HCT116 (cell line): ENCODE data around the gene SRP68. TPM values are rescaled to one million over a fixed set of nuclear protein-coding genes. Genes with fewer than 3 reads are reported as not detected.

Experiments
- ATAC-seq: fragments of 200-7000 bp; cut with Tn5 transposase; 2 replicates; pipeline ENCODE4 v1.9.1; 2020; ENCODE audit warnings: mild to moderate bottlenecking, moderate library complexity
- BruUV-seq: library from RNA; stranded (reverse); fragments of 400-500 nt; replicated peaks from 2 replicates; lab custom pipeline; 2021; lab: Mats Ljungman, UMichigan
- CTCF ChIA-PET: fragments of 300-600 bp; sonication (Branson Sonifier 250); formaldehyde crosslinking; loops from one replicate; lab custom pipeline; 2021; ENCODE audit warnings: antibody characterized with exemption; lab: Charles Lee
- POLR2A ChIA-PET: fragments of 300-600, 350-600 bp; sonication (Branson Sonifier 250); formaldehyde crosslinking; loops from one replicate; lab custom pipeline; 2021; ENCODE audit warnings: antibody characterized with exemption; lab: Charles Lee
- RAD21 ChIA-PET, 2 experiments: fragments of 300-600 bp; sonication (Branson Sonifier 250); formaldehyde crosslinking; loops; one replicate each; lab custom pipeline; 2023; ENCODE audit warnings: low total read pairs in 2 of 2; ENCODE audit not compliant: uncharacterized antibody in 2 of 2, unreplicated experiment in 2 of 2, low non-redundant PET in 1 of 2; lab: Charles Lee
- DNase-seq: peaks from one replicate; pipeline ENCODE4 v3.0.0-alpha.2; 2010; ENCODE audit warnings: low read depth, low spot score
- H2AFZ ChIP-seq: fragments of 200-600 bp; shearing (Covaris generic), sonication (generic); 2 replicates; pipeline ENCODE4 v1.6.1; 2017; ENCODE audit warnings: low read depth, mixed run types, mixed read lengths, antibody characterized with exemption, low read length; ENCODE audit not compliant: poor library complexity, severe bottlenecking
- H3K27ac ChIP-seq: 2 replicates; pipeline ENCODE4 v1.5.1; 2012; ENCODE audit warnings: low read depth, low read length
- H3K27me3 ChIP-seq: fragments of 200-600 bp; sonication (generic); 2 replicates; pipeline ENCODE4 v1.6.1; 2016; ENCODE audit warnings: mixed run types, low read length, mixed read lengths; ENCODE audit not compliant: insufficient read depth
- H3K36me3 ChIP-seq, 2 experiments: fragments of 200-500 bp in 1 of 2; fragments of 200-600 bp in 1 of 2; sonication (Bioruptor generic) in 1 of 2; sonication (generic) in 1 of 2; 2 replicates each; pipeline versions ENCODE4 v1.5.1 to v1.6.1; 2014 to 2016; ENCODE audit warnings: low read length in 2 of 2, inconsistent platforms in 1 of 2, mixed read lengths in 1 of 2, mixed run types in 1 of 2; ENCODE audit not compliant: insufficient read depth in 2 of 2, control insufficient read depth in 1 of 2
- H3K4me1 ChIP-seq, 2 experiments: fragments of 200-600 bp in 1 of 2; sonication (generic) in 1 of 2; 2 replicates each; pipeline versions ENCODE4 v1.5.1 to v1.6.1; 2012 to 2017; ENCODE audit warnings: low read length in 2 of 2, inconsistent platforms in 1 of 2, mild to moderate bottlenecking in 1 of 2, mixed read lengths in 1 of 2, mixed run types in 1 of 2, moderate library complexity in 1 of 2; ENCODE audit not compliant: insufficient read depth in 2 of 2, control insufficient read depth in 1 of 2
- H3K4me2 ChIP-seq: fragments of 200-600 bp; sonication (generic); 2 replicates; pipeline ENCODE4 v1.6.1; 2017; ENCODE audit warnings: mixed run types, low read length, mixed read lengths
- H3K4me3 ChIP-seq, 2 experiments: fragments of 200-600 bp in 1 of 2; sonication (generic) in 1 of 2; replicated peaks in 1 of 2; 2 replicates each; pipeline ENCODE4 v1.5.1; 2011 to 2016; ENCODE audit warnings: low read length in 2 of 2, control low read depth in 1 of 2, low read depth in 1 of 2, mild to moderate bottlenecking in 1 of 2, mixed read lengths in 1 of 2, mixed run types in 1 of 2
- H3K79me2 ChIP-seq: fragments of 200-600 bp; sonication (generic); 2 replicates; pipeline ENCODE4 v1.6.1; 2017; ENCODE audit warnings: mild to moderate bottlenecking, mixed run types, low read length, moderate library complexity, mixed read lengths; ENCODE audit not compliant: insufficient read depth
- H3K9ac ChIP-seq: fragments of 200-600 bp; sonication (generic); 2 replicates; pipeline ENCODE4 v1.6.1; 2016; ENCODE audit warnings: low read length, mixed read lengths
- H3K9me2 ChIP-seq: fragments of 200-600 bp; sonication (generic), shearing (Covaris generic); 2 replicates; pipeline ENCODE4 v1.6.1; 2017; ENCODE audit warnings: mixed run types, mild to moderate bottlenecking, moderate library complexity; ENCODE audit not compliant: insufficient read depth
- H3K9me3 ChIP-seq, 2 experiments: fragments of 200-500 bp in 1 of 2; fragments of 200-600 bp in 1 of 2; sonication (Bioruptor generic) in 1 of 2; sonication (generic) in 1 of 2; 2 replicates each; pipeline ENCODE4 v1.6.1; 2014 to 2017; ENCODE audit warnings: low read length in 2 of 2, mixed read lengths in 2 of 2, inconsistent platforms in 1 of 2, low read depth in 1 of 2, mild to moderate bottlenecking in 1 of 2, mixed run types in 1 of 2, moderate library complexity in 1 of 2; ENCODE audit not compliant: control insufficient read depth in 1 of 2, insufficient read depth in 1 of 2
- H4K20me1 ChIP-seq: fragments of 200-600 bp; sonication (generic), shearing (Covaris generic); 2 replicates; pipeline ENCODE4 v1.6.1; 2017; ENCODE audit warnings: mixed run types, mild to moderate bottlenecking, moderate library complexity; ENCODE audit not compliant: insufficient read depth
- CBX3 ChIP-seq: IDR thresholded peaks from 2 replicates; pipeline ENCODE4 v1.6.1; 2012; ENCODE audit warnings: low read depth
- CEBPB ChIP-seq: IDR thresholded peaks from 2 replicates; pipeline ENCODE4 v1.6.1; 2012; ENCODE audit warnings: low read depth
- EGR1 ChIP-seq: IDR thresholded peaks from 2 replicates; pipeline ENCODE4 v1.6.1; 2012; ENCODE audit warnings: low read depth
- EZH2 ChIP-seq: fragments of 200-600 bp; sonication (generic); IDR thresholded peaks from 2 replicates; pipeline ENCODE4 v1.6.1; 2017; ENCODE audit warnings: antibody characterized with exemption, mixed run types
- EZH2phosphoT487 ChIP-seq: fragments of 200-600 bp; IDR thresholded peaks from 2 replicates; pipeline ENCODE4 v1.6.1; 2018; ENCODE audit warnings: antibody characterized with exemption, borderline replicate concordance
- JUND ChIP-seq: IDR thresholded peaks from 2 replicates; pipeline ENCODE4 v1.6.1; 2012
- POLR2AphosphoS5 ChIP-seq: IDR thresholded peaks from 2 replicates; pipeline ENCODE4 v1.6.1; 2011; ENCODE audit warnings: mild to moderate bottlenecking, low read depth, low read length, moderate library complexity
- RAD21 ChIP-seq: IDR thresholded peaks from 2 replicates; pipeline ENCODE4 v1.6.1; 2012; ENCODE audit warnings: low read depth, mild to moderate bottlenecking
- TCF7L2 ChIP-seq: IDR thresholded peaks from 2 replicates; pipeline ENCODE4 v1.7.0; 2011; ENCODE audit warnings: borderline replicate concordance, inconsistent platforms; ENCODE audit not compliant: insufficient read depth, insufficient read length; ENCODE audit errors: extremely low read depth
- YY1 ChIP-seq: IDR thresholded peaks from 2 replicates; pipeline ENCODE4 v1.6.1; 2011; ENCODE audit warnings: low read length, low read depth, moderate library complexity, mild to moderate bottlenecking; ENCODE audit not compliant: insufficient replicate concordance; ENCODE audit errors: extremely low read depth
- ZBTB33 ChIP-seq: IDR thresholded peaks from 2 replicates; pipeline ENCODE4 v1.6.1; 2011; ENCODE audit warnings: mild to moderate bottlenecking, low read length, moderate library complexity; ENCODE audit not compliant: insufficient replicate concordance; ENCODE audit errors: extremely low read depth
- intact Hi-C: fragments of 100-400 bp; cut with micrococcal nuclease; formaldehyde crosslinking; loops from 2 replicates; pipeline ENCODE4 v1.10.0; 2022
- total RNA-seq: library from RNA; stranded (reverse); gene quantifications from one replicate; pipeline ENCODE4 v1.2.1, GENCODE V29; 2021; ENCODE audit not compliant: unreplicated experiment
- TF ChIP-seq, protein P1 (sequence below), 3 experiments: fragments of 200-600 bp in 1 of 3; sonication (generic) in 1 of 3; IDR thresholded peaks in 2 of 3; conservative IDR thresholded peaks in 1 of 3; 2 replicates each; pipeline ENCODE4 v1.5.1; 2012 to 2017; ENCODE audit warnings: low read depth in 2 of 3, low read length in 2 of 3, antibody characterized with exemption in 1 of 3, borderline replicate concordance in 1 of 3, control low read depth in 1 of 3, mild to moderate bottlenecking in 1 of 3, mixed read lengths in 1 of 3, mixed run types in 1 of 3, moderate library complexity in 1 of 3; ENCODE audit not compliant: insufficient read depth in 1 of 3

The SRP68 gene
- total RNA-seq, 1 experiment from 2014 or later, result 152 TPM

- POLR2A ChIA-PET, result no interaction called here
- Histone ChIP-seq H3K4me2 (no peak overlapping the region), H3K36me3 (peaks cover 18 to 24% of the 10 kb centered on the region in 2 experiments), H3K27me3 (no peaks in the 10 kb centered on the region), H4K20me1 (no peaks in the 10 kb centered on the region), H3K9ac (no peak overlapping the region), H2AFZ (no peak overlapping the region), H3K4me3 (no peak overlapping the region), H3K79me2 (peaks cover 36% of the 10 kb centered on the region), H3K9me2 (no peaks in the 10 kb centered on the region), H3K9me3 (no peaks in the 10 kb centered on the region), H3K27ac (peak overlapping the region; percentile 11; the same call in 1 of the 2 replicates), H3K4me1 (peaks cover 21 to 35% of the 10 kb centered on the region in 2 experiments)
- CTCF ChIA-PET, result no interaction called here
- no TSS peak for BruUV-seq
- RAD21 ChIA-PET, result interaction anchor here in 1 of 2 experiments (0.6 kb wide), 1 partner anchor 152 kb away, joined by 3 read pairs; no protein-coding TSS in a partner anchor
- TF ChIP-seq JUND, result no peak
- TF ChIP-seq CBX3, result no peak
- no peak for TF ChIP-seq POLR2AphosphoS5
- no peak for TF ChIP-seq EZH2
- no peak for TF ChIP-seq TCF7L2
- TF ChIP-seq RAD21, result no peak
- TF ChIP-seq ZBTB33, result no peak
- TF ChIP-seq, protein P1, sequence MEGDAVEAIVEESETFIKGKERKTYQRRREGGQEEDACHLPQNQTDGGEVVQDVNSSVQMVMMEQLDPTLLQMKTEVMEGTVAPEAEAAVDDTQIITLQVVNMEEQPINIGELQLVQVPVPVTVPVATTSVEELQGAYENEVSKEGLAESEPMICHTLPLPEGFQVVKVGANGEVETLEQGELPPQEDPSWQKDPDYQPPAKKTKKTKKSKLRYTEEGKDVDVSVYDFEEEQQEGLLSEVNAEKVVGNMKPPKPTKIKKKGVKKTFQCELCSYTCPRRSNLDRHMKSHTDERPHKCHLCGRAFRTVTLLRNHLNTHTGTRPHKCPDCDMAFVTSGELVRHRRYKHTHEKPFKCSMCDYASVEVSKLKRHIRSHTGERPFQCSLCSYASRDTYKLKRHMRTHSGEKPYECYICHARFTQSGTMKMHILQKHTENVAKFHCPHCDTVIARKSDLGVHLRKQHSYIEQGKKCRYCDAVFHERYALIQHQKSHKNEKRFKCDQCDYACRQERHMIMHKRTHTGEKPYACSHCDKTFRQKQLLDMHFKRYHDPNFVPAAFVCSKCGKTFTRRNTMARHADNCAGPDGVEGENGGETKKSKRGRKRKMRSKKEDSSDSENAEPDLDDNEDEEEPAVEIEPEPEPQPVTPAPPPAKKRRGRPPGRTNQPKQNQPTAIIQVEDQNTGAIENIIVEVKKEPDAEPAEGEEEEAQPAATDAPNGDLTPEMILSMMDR (IDR thresholded peaks at IDR 0.05 in 2 of 3, conservative IDR thresholded peaks at IDR 0.05 in 1 of 3; ENCODE audit: borderline replicate concordance in 1 of 3, insufficient read depth in 1 of 3, low read depth in 2 of 3, low read length in 2 of 3), result no peak
- no peak for TF ChIP-seq EZH2phosphoT487
- TF ChIP-seq EGR1, result no peak
- no peak for TF ChIP-seq CEBPB
- TF ChIP-seq YY1, result no peak
- intact Hi-C loops, result no loop called here
- DNase-seq (no peak), ATAC-seq (no peak)
Measured at GRCh38 chr17:76023900-76024237, 48.4 kb downstream of the SRP68 start.
